Measurements from ENCODE around the gene TIMELESS. TPM values are rescaled to one million over a fixed set of nuclear protein-coding genes. Genes with fewer than 3 reads are reported as not detected.
"Not testable (repeated sequence)": the region's sequence is repeated elsewhere in the genome, so short reads cannot be mapped to it uniquely, and the experiment has no call there.

Gene TIMELESS
- total RNA-seq, 2 donors from 2014 or later: 60.4 to 61.6 TPM

- no peak for ATAC-seq
- DNase-seq (ENCODE audit: low spot score in 2 of 2): no peak
- H3K9me3 Mint-ChIP-seq: no peaks in the 10 kb centered on the region
- H3K36me3 Mint-ChIP-seq: peaks cover 19 to 30% of the 10 kb centered on the region in 2 donors
- no peak overlapping the region for H3K27ac Mint-ChIP-seq
Measured at GRCh38 chr12:56431850-56432249, 17.4 kb downstream of the TIMELESS start.

DNA sequence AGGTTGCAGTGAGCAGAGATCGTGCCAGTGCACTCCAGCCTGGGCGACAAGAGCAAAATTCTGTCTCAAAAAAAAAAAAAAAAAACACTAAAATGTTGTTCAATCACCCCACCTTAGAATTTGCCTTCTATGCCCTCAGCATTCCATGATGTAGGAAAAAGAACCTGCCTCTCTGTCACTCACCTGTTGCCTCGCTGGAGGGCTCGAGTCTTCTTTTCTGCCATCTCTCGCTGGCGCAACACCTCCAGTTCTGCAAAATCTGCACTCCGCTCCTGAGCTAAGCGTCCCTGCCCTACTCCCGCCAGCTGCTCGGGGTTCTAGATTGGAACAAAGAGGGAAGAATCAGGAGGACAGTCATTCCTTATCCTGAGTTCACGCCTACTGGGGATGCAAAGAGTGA lies 17.9 kb downstream of the TIMELESS start:
- H3K27ac Mint-ChIP-seq: no peak overlapping the region
- peaks cover 19 to 30% of the 10 kb centered on the region in 2 donors for H3K36me3 Mint-ChIP-seq
- no peak for ATAC-seq
- H3K9me3 Mint-ChIP-seq: no peaks in the 10 kb centered on the region
- no peak for DNase-seq (ENCODE audit: low spot score in 2 of 2)

DNA sequence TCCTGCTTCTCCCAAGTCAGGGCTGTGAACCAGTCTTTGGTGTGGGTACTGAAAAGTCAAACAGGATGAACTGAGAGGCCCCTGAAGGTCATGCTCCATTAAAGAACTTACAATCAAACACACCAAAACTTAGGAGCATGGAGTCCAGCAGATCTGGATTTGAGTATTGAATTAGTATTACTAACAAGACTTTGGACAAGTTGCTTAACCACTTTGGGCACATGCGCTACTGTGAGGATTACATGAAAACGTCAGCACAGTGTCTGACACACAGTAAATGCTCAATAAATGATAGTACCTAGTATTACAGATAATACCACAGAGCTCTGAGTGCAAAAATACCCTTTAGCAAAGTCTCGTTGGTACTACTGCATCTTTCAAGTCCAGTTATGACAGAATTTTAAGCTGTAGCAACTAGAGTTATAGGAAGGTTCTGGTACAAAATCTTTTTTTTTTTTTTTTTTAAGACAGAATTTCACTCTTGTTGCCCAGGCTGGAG lies 23.2 kb downstream of the TIMELESS start:
- H3K27ac Mint-ChIP-seq: no peak overlapping the region
- H3K36me3 Mint-ChIP-seq: peaks cover 46 to 49% of the 10 kb centered on the region in 2 donors
- ATAC-seq (no peak), DNase-seq (ENCODE audit: low spot score in 2 of 2) (no peak)
- H3K9me3 Mint-ChIP-seq: no peaks in the 10 kb centered on the region

DNA sequence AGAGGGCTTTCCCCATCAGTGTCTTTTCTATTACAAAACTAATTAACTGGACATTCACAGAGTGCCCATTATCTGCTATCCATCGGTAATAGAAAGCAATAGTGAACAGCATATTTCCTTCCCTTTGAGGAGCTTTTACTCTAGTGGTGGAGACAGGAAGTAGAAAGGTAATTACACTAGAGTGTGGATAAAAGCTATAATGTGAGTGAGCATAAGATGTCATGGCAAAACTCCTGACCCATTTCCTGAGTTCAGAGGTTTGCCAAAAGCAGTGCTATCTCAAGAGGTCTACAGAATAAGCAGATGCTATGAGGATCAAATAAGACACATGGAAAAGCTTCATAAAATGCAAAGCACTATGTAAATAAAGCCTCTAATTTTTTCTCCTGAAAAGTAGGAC lies 24.0 kb downstream of the TIMELESS start:
- H3K9me3 Mint-ChIP-seq: no peaks in the 10 kb centered on the region
- DNase-seq (ENCODE audit: low spot score in 2 of 2) (no peak), ATAC-seq (no peak)
- H3K27ac Mint-ChIP-seq: peak overlapping the region in 1 of 2 donors; percentile 58
- H3K36me3 Mint-ChIP-seq: peaks cover 52 to 53% of the 10 kb centered on the region in 2 donors

GRCh38 chr12:56420411-56420810 lies 28.8 kb downstream of the TIMELESS start:
- DNase-seq (ENCODE audit: low spot score in 2 of 2): no peak
- no peak for ATAC-seq
- Mint-ChIP-seq H3K9me3 (no peaks in the 10 kb centered on the region), H3K27ac (no peak overlapping the region), H3K36me3 (peaks cover 29 to 46% of the 10 kb centered on the region in 2 donors)

DNA sequence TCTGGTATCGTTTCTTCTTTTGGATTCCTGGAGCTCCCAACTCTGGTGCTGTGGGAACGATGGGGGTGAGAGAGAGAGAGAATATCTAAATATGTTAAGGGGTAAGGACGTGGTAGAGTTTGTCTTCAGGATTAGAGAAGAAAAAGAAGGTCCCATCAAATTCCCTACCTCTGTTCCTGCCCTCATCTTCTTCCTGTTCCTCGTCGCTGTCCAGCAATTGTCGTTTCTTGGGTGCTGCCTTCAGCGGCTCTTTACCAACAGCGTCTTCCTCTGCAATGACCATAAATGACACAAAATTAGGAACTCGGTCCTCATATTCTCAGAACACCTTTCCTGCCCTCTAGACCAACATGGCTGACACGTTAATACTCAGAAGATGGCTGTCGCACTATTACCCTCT lies 31.5 kb downstream of the TIMELESS start:
- peaks cover 10 to 27% of the 10 kb centered on the region in 2 donors for H3K36me3 Mint-ChIP-seq
- ATAC-seq: no peak
- DNase-seq (ENCODE audit: low spot score in 2 of 2): no peak
- H3K27ac Mint-ChIP-seq: no peak overlapping the region
- no peaks in the 10 kb centered on the region for H3K9me3 Mint-ChIP-seq

GRCh38 chr12:56414401-56414800 lies 34.8 kb downstream of the TIMELESS start:
- DNase-seq (ENCODE audit: low spot score in 2 of 2) (no peak), ATAC-seq (no peak)
- Mint-ChIP-seq H3K9me3 (no peaks in the 10 kb centered on the region), H3K27ac (no peak overlapping the region), H3K36me3 (peaks cover 0 to 10% of the 10 kb centered on the region in 2 donors)

DNA sequence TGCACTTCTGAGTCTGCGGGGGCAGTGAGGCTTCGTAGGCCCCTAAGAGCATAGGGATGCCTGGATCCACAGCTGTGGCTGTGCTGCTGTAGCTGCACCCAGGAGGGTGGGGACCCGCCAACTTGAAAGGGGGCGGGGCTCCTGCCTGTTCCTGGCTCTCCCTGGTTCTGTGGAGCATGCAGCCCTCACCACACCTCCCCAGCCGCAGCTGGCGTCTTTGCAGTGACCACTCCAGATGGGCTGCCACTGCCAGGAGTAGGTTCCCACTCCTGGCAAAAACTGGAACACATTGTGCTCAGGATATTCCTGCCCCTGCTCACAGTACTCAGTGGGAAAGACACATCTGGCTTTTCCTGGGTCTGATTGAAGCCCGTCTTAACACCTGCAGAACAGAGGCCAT lies 35.8 kb downstream of the TIMELESS start:
- Mint-ChIP-seq H3K9me3 (no peaks in the 10 kb centered on the region), H3K27ac (peak overlapping the region in 1 of 2 donors; percentile 23), H3K36me3 (peaks cover 0 to 10% of the 10 kb centered on the region in 2 donors)
- DNase-seq (ENCODE audit: low spot score in 2 of 2) (no peak), ATAC-seq (no peak)

DNA sequence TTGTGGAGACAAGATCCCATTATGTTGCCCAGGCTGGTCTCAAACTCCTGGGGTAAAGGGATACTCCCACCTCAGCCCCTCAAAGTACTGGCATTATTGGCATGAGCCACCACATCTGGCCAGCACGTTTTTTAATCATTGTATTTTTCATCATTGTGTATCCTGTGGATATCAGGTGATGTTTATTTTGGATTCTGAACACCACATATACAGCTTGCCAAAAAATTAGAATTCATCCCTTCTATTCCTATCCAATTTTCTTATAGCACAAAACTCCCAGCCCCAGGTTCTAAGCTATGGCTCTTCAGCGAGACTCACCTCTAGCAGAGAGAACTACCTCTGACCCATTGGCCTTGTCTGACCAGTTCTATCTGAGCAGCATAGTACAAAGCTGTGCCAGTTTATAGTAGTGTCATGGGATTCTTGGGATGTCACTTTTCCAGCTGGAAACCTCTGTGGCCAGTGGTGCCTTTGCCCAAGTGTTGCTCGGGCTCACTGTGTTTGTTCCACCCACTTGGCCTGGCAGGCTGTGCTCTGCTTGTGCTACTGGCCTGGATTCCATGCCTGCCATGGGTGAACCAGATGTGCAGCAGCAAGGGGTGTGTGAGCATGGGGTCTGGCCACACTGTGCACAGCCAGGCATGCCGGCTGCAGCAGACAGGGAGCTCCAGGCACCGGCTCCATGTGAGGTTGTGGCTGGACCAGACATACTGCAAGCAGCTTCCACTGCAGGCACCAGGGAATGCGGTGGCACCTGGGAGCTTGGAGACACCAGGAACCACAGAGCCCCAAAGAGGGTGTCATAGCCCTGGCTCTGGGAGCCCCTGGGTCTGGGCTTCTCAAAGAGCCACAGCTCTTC lies 37.2 kb downstream of the TIMELESS start:
- ATAC-seq: no peak
- Mint-ChIP-seq H3K36me3 (no peaks in the 10 kb centered on the region), H3K27ac (no peak overlapping the region), H3K9me3 (no peaks in the 10 kb centered on the region)
- DNase-seq (ENCODE audit: low spot score in 2 of 2): no peak

- no peak for DNase-seq (ENCODE audit: low spot score in 2 of 2)
- ATAC-seq: no peak
- Mint-ChIP-seq H3K9me3 (no peaks in the 10 kb centered on the region), H3K36me3 (no peaks in the 10 kb centered on the region), H3K27ac (no peak overlapping the region)
Measured at GRCh38 chr12:56410768-56411167, 38.5 kb downstream of the TIMELESS start.

DNA sequence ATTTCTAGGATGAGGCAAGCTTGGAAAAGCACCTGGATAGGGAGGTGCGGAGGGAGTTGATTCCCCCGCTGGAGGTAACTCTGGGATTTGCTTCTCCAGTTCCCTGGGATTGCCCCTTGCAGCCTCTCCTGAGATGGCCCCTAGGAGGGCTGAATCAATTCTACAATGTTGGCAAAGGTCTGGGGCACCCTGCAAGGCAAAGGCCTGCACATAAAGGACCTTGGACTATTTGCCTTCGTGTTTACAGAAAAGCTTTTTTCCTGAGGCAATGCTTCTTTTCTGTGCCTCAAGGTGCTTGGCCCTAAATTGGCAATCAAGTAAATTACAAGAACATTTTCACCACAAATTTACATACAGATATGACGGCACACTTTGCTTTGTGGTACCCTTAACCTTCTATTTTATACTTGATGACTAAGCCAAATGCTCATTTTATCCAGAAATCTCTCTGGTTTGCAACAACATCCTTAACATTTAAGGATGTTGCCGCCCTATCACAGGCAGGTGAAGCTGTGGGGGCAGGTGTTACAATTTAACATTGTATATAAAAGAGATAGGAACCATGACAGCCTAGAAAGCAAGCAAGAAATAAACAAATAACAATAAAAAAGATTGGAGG lies 40.3 kb downstream of the TIMELESS start:
- DNase-seq (ENCODE audit: low spot score in 2 of 2): no peak
- no peak for ATAC-seq
- Mint-ChIP-seq H3K27ac (no peak overlapping the region), H3K36me3 (no peaks in the 10 kb centered on the region), H3K9me3 (no peaks in the 10 kb centered on the region)

DNA sequence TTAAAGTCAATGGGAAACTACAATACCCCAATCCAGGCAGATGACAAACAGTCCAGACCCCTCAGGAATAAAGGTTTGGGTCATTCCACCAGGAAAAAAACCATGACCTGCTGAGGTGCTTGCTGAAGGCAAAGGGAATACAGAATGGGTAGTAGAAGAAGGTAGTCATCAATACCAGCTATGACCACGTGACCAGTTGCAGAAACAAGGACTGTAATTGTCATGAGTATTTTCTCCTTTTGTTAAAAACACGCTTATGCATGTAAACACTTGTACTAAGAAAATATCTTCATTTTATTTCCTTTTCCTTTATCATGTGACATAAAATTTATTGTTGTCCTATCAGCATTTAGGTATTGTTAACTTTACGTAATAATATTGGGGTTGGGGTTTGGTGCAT lies 45.0 kb downstream of the TIMELESS start:
- not testable (repeated sequence) for ATAC-seq; H3K27ac Mint-ChIP-seq; DNase-seq (ENCODE audit: low spot score in 2 of 2); H3K36me3 Mint-ChIP-seq
- H3K9me3 Mint-ChIP-seq: peaks cover 6 to 12% of the 10 kb centered on the region in 2 donors

DNA sequence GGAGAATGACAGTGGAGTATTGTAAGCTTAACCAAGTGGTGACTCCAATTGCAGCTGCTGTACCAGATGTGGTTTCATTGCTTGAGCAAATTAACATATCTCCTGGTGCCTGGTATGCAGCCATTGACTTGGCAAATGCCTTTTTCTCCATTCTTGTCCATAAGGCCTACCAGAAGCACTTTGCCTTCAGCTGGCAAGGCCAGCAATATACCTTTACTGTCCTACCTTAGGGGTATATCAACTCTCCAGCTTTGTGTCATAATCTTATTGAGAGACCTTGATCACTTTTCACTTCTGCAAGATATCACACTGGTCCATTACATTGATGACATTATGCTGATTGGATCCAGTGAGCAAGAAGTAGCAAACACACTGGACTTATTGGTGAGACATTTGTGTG lies 47.6 kb downstream of the TIMELESS start:
- not testable (repeated sequence) for H3K27ac Mint-ChIP-seq; H3K36me3 Mint-ChIP-seq; DNase-seq (ENCODE audit: low spot score in 2 of 2); ATAC-seq
- peaks cover 10 to 17% of the 10 kb centered on the region in 2 donors for H3K9me3 Mint-ChIP-seq

- H3K9me3 Mint-ChIP-seq: peaks cover 10 to 17% of the 10 kb centered on the region in 2 donors
- not testable (repeated sequence) for H3K27ac Mint-ChIP-seq; DNase-seq (ENCODE audit: low spot score in 2 of 2); ATAC-seq; H3K36me3 Mint-ChIP-seq
Measured at GRCh38 chr12:56401125-56401524, 48.1 kb downstream of the TIMELESS start.

GRCh38 chr12:56399466-56399865 lies 49.8 kb downstream of the TIMELESS start:
- not testable (repeated sequence) for ATAC-seq; DNase-seq (ENCODE audit: low spot score in 2 of 2); H3K27ac Mint-ChIP-seq; H3K36me3 Mint-ChIP-seq
- H3K9me3 Mint-ChIP-seq: peaks cover 10 to 17% of the 10 kb centered on the region in 2 donors

- Mint-ChIP-seq H3K27ac (no peak overlapping the region), H3K36me3 (peaks cover 6 to 8% of the 10 kb centered on the region in 2 donors), H3K9me3 (peaks cover 10 to 17% of the 10 kb centered on the region in 2 donors)
- no peak for ATAC-seq
- DNase-seq (ENCODE audit: low spot score in 2 of 2): no peak
Measured at GRCh38 chr12:56398324-56398723, 50.9 kb downstream of the TIMELESS start.

GRCh38 chr12:56392331-56392730 lies 56.9 kb downstream of the TIMELESS start:
- peaks cover 0 to 5% of the 10 kb centered on the region in 2 donors for H3K9me3 Mint-ChIP-seq
- ATAC-seq: no peak

More at GRCh38 chr12:56392331-56392730, 56.9 kb downstream of the TIMELESS start:
- Mint-ChIP-seq H3K27ac (no peak overlapping the region), H3K36me3 (no peaks in the 10 kb centered on the region)
- DNase-seq (ENCODE audit: low spot score in 2 of 2): no peak

Data from activated naive CD4-positive, alpha-beta T cell treated with anti-CD3 and anti-CD28 coated beads, Interleukin-2, amount 50 U/mL, for 72 hours (primary cell).